Hematopoietic multipotent progenitor cell treated with erythropoietin and hydrocortisone succinate and interleukin-3 and kit ligand, for 8 days (in vitro differentiated cells): ENCODE data around the gene P2RX7.

Experiments used
- DNase-seq: peaks from one replicate; pipeline ENCODE4 v3.0.0-alpha.2; 2015

P2RX7 gene

GRCh38 chr12:121132601-121133481 is at the start of gene P2RX7:
TSS of gene P2RX7 (plus strand) at chr12:121132876. CDS start at chr12:121132971, 95 bp downstream.
- DNase-seq = peak; percentile 84

GRCh38 chr12:121084229-121084628 is 48.4 kb upstream of the P2RX7 start:
- DNase-seq = no peak

- no peak for DNase-seq
These were observed 47.6 kb upstream of the P2RX7 start for GRCh38 chr12:121085069-121085468.

GRCh38 chr12:121085506-121086353 is 46.9 kb upstream of the P2RX7 start:
- DNase-seq = no peak

GRCh38 chr12:121086781-121087295 is 45.8 kb upstream of the P2RX7 start:
- no peak for DNase-seq

GRCh38 chr12:121087467-121088194 is 45.0 kb upstream of the P2RX7 start:
- no peak for DNase-seq

- DNase-seq = no peak
These were observed 44.5 kb upstream of the P2RX7 start for GRCh38 chr12:121088195-121088585.

GRCh38 chr12:121089031-121089812 is 43.5 kb upstream of the P2RX7 start:
- no peak for DNase-seq

GRCh38 chr12:121089813-121090430 is 42.8 kb upstream of the P2RX7 start:
- no peak for DNase-seq

- no peak for DNase-seq
These were observed 41.8 kb upstream of the P2RX7 start for GRCh38 chr12:121090586-121091514.

- no peak for DNase-seq
These were observed 40.6 kb upstream of the P2RX7 start for GRCh38 chr12:121092034-121092433.

- DNase-seq = no peak
These were observed 39.2 kb upstream of the P2RX7 start for GRCh38 chr12:121093487-121093891.

GRCh38 chr12:121095544-121096198 is 37.0 kb upstream of the P2RX7 start:
- peak; percentile 60 for DNase-seq

GRCh38 chr12:121096199-121096798 is 36.4 kb upstream of the P2RX7 start:
- DNase-seq = no peak

GRCh38 chr12:121099779-121100178 is 32.9 kb upstream of the P2RX7 start:
- no peak for DNase-seq

- DNase-seq = no peak
These were observed 30.4 kb upstream of the P2RX7 start for GRCh38 chr12:121102307-121102706.

GRCh38 chr12:121107681-121108080 is 25.0 kb upstream of the P2RX7 start:
- DNase-seq = no peak

GRCh38 chr12:121108492-121108891 is 24.2 kb upstream of the P2RX7 start:
- DNase-seq = no peak

- DNase-seq = peak; percentile 73
These were observed 22.3 kb upstream of the P2RX7 start for GRCh38 chr12:121110211-121110940.
